B cell (primary cell): ENCODE data around the gene IL1RL2.

Experiments used
- CTCF ChIP-seq: fragments of 200-600 bp; IDR thresholded peaks from one replicate; pipeline ENCODE4 v1.8.0; 2022; ENCODE audit warnings: antibody characterized with exemption, mild to moderate bottlenecking
- EZH2 ChIP-seq: IDR thresholded peaks from 2 replicates; pipeline ENCODE4 v1.6.1; 2012; ENCODE audit warnings: borderline replicate concordance, low read depth, mild to moderate bottlenecking, moderate library complexity, low read length; ENCODE audit not compliant: insufficient read depth, poor library complexity, severe bottlenecking

- no peak for TF ChIP-seq CTCF
- no peak for TF ChIP-seq EZH2
Measured at GRCh38 chr2:102190430-102191107, 3.7 kb downstream of the IL1RL2 start.
